ENCODE data around the gene DEFB127. TPM values are rescaled to one million over a fixed set of nuclear protein-coding genes. Genes with fewer than 3 reads are reported as not detected.

The DEFB127 gene
- total RNA-seq, 2 donors from 2014 or later: not detected

Other genes starting within 250 kb of the DEFB127 start
- not detected for gene DEFB125, start 69.8 kb upstream of the DEFB127 start, total RNA-seq
- gene DEFB126, start 14.9 kb upstream of the DEFB127 start, total RNA-seq: not detected
- gene DEFB128, start 32.3 kb downstream of the DEFB127 start, total RNA-seq: not detected
- gene DEFB129, start 69.8 kb downstream of the DEFB127 start, total RNA-seq: not detected
- not detected for gene DEFB132, start 100.3 kb downstream of the DEFB127 start, total RNA-seq
- gene C20orf96, start 133.3 kb downstream of the DEFB127 start, total RNA-seq: 10 to 100 TPM; 10.1 to 10.3 TPM
- 10 to 100 TPM; 15.4 to 17.0 TPM for gene ZCCHC3, start 140.1 kb downstream of the DEFB127 start, total RNA-seq
- 10 to 100 TPM in 1 of 2 donors, 1 to 10 TPM in 1; 4.9 to 11.8 TPM for gene SOX12, start 168.1 kb downstream of the DEFB127 start, total RNA-seq
- gene NRSN2, start 189.7 kb downstream of the DEFB127 start, total RNA-seq: 1 to 10 TPM; 4.2 to 8.5 TPM
- 10 to 100 TPM; 31.3 to 39.4 TPM for gene TRIB3, start 223.3 kb downstream of the DEFB127 start, total RNA-seq